GM13977 (cell line): Measurements from ENCODE around the gene FOXN3.

Source experiments
- DNase-seq: peaks from one replicate; pipeline ENCODE4 v3.0.0; 2012; ENCODE audit warnings: low spot score
- CTCF ChIP-seq: IDR thresholded peaks from 2 replicates; pipeline ENCODE4 v1.5.1; 2012; ENCODE audit warnings: mild to moderate bottlenecking, control low read depth; ENCODE audit not compliant: insufficient read depth; ENCODE audit errors: extremely low read depth, missing control alignments
- in situ Hi-C: fragments of 300-500 bp; cut with MboI; formaldehyde crosslinking; loops from one replicate; pipeline ENCODE4 v1.12.0; 2022; ENCODE audit warnings: low sequenced_read_pairs, low pct_unique_long_range_greater_than_20kb, mixed read lengths, inconsistent platforms; ENCODE audit not compliant: unreplicated experiment

The FOXN3 gene

GRCh38 chr14:89245802-89246201 lies 171.2 kb downstream of the FOXN3 start:
- DNase-seq: no peak
- in situ Hi-C loops: no loop called here
- no peak for TF ChIP-seq CTCF

GRCh38 chr14:89244720-89245119 lies 172.3 kb downstream of the FOXN3 start:
- no peak for TF ChIP-seq CTCF
- in situ Hi-C loops: no loop called here
- DNase-seq: no peak

- no peak for TF ChIP-seq CTCF
- no peak for DNase-seq
- in situ Hi-C loops: no loop called here
Measured at GRCh38 chr14:89243741-89244140, 173.3 kb downstream of the FOXN3 start.

DNA sequence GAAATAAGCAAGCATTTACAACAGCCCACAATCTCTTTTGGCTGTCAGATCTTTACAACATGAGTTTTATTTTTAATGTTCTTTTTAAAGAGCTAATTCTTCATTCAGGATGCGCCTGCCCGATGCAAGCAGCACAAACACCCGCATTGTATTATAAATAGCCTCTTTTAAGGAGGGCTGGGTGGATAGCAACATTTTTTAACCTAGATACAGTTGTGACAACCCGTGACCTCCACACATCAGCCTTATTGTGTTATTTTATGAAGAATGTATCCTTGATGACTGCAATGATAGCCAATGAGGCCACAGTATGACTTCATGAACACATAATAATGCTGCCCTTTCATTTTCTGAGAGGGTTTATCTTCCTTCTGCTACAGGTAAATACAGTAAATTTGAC lies 173.7 kb downstream of the FOXN3 start:
- in situ Hi-C loops: no loop called here
- DNase-seq: no peak
- TF ChIP-seq CTCF: no peak

DNA sequence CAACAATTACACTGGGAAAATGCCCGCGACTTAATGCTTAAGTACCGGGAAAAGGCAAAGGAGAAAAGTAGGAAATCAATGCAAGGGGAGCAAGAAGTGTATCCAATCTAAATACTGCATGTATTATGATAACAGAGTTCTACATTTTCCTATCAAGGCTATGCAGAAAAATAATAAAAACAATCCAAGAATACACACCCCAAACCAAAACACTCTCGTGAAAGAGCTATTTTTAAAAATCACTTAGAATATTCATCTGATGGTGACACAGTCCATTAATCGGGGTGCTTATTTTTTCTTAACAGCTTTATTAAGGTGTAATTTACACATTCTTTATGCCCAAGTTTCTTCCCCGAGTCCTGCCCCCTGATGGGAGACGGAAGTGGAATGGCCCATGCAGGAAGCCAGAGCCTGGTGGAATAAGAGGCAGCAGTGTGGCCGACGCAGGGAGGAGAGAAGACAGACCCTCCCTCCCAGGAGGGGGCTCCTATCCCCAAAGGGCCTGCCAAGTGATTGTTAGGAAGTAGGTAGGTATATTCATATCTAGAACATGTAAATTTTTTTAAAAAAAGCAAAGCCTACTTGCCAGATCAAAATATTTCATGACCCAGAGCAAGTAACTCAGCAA lies 174.3 kb downstream of the FOXN3 start:
- no peak for TF ChIP-seq CTCF
- DNase-seq: no peak
- in situ Hi-C loops: no loop called here

- DNase-seq: no peak
- in situ Hi-C loops: no loop called here
- no peak for TF ChIP-seq CTCF
Measured at GRCh38 chr14:89241934-89242651, 174.9 kb downstream of the FOXN3 start.
